ENCODE measurements around the gene ARHGAP22.
"Not testable (repeated sequence)": the region's sequence is repeated elsewhere in the genome, so short reads cannot be mapped to it uniquely, and the experiment has no call there.

GRCh38 chr10:48641099-48641690, 36.3 kb upstream of the ARHGAP22 start:
- TF ChIP-seq CTCF (IDR thresholded peaks at IDR 0.05; ENCODE audit: insufficient read depth, low read length); REST (IDR thresholded peaks at IDR 0.05; ENCODE audit: insufficient replicate concordance, low read depth); POLR2AphosphoS5 (IDR thresholded peaks at IDR 0.05; ENCODE audit: low read depth); SPI1 (IDR thresholded peaks at IDR 0.05; ENCODE audit: borderline replicate concordance, low read depth); GABPA (IDR thresholded peaks at IDR 0.05; ENCODE audit: low read depth): not testable (repeated sequence)
